Lung (tissue), 12 donors: ENCODE data around the gene CLRN2. TPM values are rescaled to one million over a fixed set of nuclear protein-coding genes. Genes with fewer than 3 reads are reported as not detected.
"Not testable (repeated sequence)": the region's sequence is repeated elsewhere in the genome, so short reads cannot be mapped to it uniquely, and the experiment has no call there.

Experiments used
- ATAC-seq: fragments of 200-7000 bp; cut with Tn5 transposase; one replicate; pipeline ENCODE4 v1.9.1; 2020; ENCODE audit warnings: moderate number of reproducible peaks; ENCODE audit not compliant: insufficient read depth, low FRiP score
- DNase-seq, 3 donors: peaks; one replicate each; pipeline ENCODE4 v3.0.0-alpha.2; 2013 to 2017
- H3K27ac ChIP-seq, 2 donors: one replicate each; pipeline ENCODE4 v1.5.1; 2013; ENCODE audit warnings: mild to moderate bottlenecking in 2 of 2, moderate library complexity in 2 of 2, control low read depth in 1 of 2, inconsistent platforms in 1 of 2, low read depth in 1 of 2, low read length in 1 of 2
- H3K27me3 ChIP-seq, 3 donors: one replicate each; pipeline ENCODE4 v1.5.1; 2013; ENCODE audit warnings: low read length in 2 of 3; ENCODE audit not compliant: control insufficient read depth in 3 of 3, insufficient read depth in 3 of 3
- H3K36me3 ChIP-seq, 4 donors: one replicate each; pipeline ENCODE4 v1.5.1; 2013; ENCODE audit warnings: low read length in 4 of 4, mild to moderate bottlenecking in 1 of 4, moderate library complexity in 1 of 4; ENCODE audit not compliant: control insufficient read depth in 4 of 4, insufficient read depth in 4 of 4
- H3K4me1 ChIP-seq, 5 donors: one replicate each; pipeline ENCODE4 v1.5.1; 2013; ENCODE audit warnings: low read length in 5 of 5, mild to moderate bottlenecking in 2 of 5, moderate library complexity in 1 of 5; ENCODE audit not compliant: control insufficient read depth in 5 of 5, insufficient read depth in 5 of 5
- H3K4me3 ChIP-seq: one replicate; pipeline ENCODE4 v1.5.1; 2013; ENCODE audit warnings: mild to moderate bottlenecking, control low read depth, moderate library complexity
- H3K9ac ChIP-seq, 2 donors: one replicate each; pipeline ENCODE4 v1.5.1; 2013; ENCODE audit warnings: low read length in 2 of 2, control low read depth in 1 of 2; ENCODE audit not compliant: insufficient read depth in 1 of 2
- H3K9me3 ChIP-seq, 4 donors: one replicate each; pipeline ENCODE4 v1.5.1; 2013; ENCODE audit warnings: low read length in 3 of 4, mild to moderate bottlenecking in 1 of 4, moderate library complexity in 1 of 4; ENCODE audit not compliant: control insufficient read depth in 4 of 4, insufficient read depth in 3 of 4
- WGBS, 2 donors: extraction: QIAGEN DNeasy Blood & Tissue Kit; methylation state at CpG; one replicate each; pipeline ENCODE4 v1.1.7; 2013; 5-methylcytosine and 5-hydroxymethylcytosine counted together
- polyA plus RNA-seq, 2 donors: library from polyadenylated mRNA; stranded (reverse); fragments of 200-250 nt; gene quantifications; one replicate each; pipeline ENCODE4 v1.2.1, GENCODE V29; 2013
- total RNA-seq, 2 donors: library from RNA; depleted of rRNA in 1 of 2; stranded (reverse); fragments of >200 nt in 1 of 2; gene quantifications; one replicate each; pipeline ENCODE4 v1.2.1, GENCODE V29; 2014 to 2021
- TF ChIP-seq, protein P1 (sequence below): IDR thresholded peaks from 2 replicates; pipeline ENCODE4 v1.5.1; 2012; ENCODE audit warnings: mild to moderate bottlenecking; ENCODE audit errors: control extremely low read depth, extremely low read depth
- donor health status: control.
- donor health status: control.
- donor health status: Bipolar disorder and iron deficiency.
- donor health status: healthy.
- donor health status: DM: yes; HTN: yes; CAD: no.

CLRN2 gene
- total and polyA plus RNA-seq, 4 donors, result not detected

DNA sequence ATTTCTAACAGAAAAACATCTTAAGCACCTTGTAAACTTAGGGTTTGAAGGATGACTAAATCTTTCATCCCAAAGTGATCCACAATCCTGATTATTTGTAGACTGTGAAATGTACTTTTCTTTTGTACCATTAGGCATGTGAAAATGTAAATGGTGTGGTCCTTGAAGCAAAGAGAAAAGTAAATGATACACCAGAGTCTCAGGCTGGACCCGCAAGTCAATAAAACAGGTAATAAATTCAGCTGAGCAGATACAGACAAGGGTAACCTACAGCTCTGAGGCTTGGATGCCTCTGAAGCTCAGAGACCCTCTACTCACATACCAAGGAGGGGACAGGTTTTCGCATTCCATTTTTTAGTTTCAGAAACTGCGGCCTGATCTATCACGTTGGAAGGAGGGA, 59.2 kb downstream of the CLRN2 start:
- Histone ChIP-seq H3K9me3 (no peaks in the 10 kb centered on the region), H3K36me3 (no peaks in the 10 kb centered on the region), H3K4me3 (no peak overlapping the region), H3K4me1 (peaks cover 6 to 19% (median 8%) of the 10 kb centered on the region in 5 donors), H3K27me3 (no peaks in the 10 kb centered on the region), H3K27ac (no peak overlapping the region), H3K9ac (no peak overlapping the region)
- no peak for ATAC-seq
- no peak for DNase-seq
- 89 to 99% methylated on average over 4 of the region's 4 CpGs for WGBS, 2 donors
- TF ChIP-seq, protein P1, sequence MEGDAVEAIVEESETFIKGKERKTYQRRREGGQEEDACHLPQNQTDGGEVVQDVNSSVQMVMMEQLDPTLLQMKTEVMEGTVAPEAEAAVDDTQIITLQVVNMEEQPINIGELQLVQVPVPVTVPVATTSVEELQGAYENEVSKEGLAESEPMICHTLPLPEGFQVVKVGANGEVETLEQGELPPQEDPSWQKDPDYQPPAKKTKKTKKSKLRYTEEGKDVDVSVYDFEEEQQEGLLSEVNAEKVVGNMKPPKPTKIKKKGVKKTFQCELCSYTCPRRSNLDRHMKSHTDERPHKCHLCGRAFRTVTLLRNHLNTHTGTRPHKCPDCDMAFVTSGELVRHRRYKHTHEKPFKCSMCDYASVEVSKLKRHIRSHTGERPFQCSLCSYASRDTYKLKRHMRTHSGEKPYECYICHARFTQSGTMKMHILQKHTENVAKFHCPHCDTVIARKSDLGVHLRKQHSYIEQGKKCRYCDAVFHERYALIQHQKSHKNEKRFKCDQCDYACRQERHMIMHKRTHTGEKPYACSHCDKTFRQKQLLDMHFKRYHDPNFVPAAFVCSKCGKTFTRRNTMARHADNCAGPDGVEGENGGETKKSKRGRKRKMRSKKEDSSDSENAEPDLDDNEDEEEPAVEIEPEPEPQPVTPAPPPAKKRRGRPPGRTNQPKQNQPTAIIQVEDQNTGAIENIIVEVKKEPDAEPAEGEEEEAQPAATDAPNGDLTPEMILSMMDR, result no peak

- H3K9me3 ChIP-seq, H3K36me3 ChIP-seq, H3K4me3 ChIP-seq, ATAC-seq, H3K27ac ChIP-seq, H3K27me3 ChIP-seq, H3K9ac ChIP-seq, DNase-seq: not testable (repeated sequence)
- H3K4me1 ChIP-seq, result peaks cover 6 to 19% (median 8%) of the 10 kb centered on the region in 5 donors
- 96 to 98% methylated on average over 12 of the region's 12 CpGs for WGBS, 2 donors
Measured at GRCh38 chr4:17575177-17575576, 60.2 kb downstream of the CLRN2 start.

Other genes starting within 250 kb of the CLRN2 start
- 10 to 100 TPM; 26.3 to 45.4 TPM for gene QDPR, start 3.1 kb upstream of the CLRN2 start, total RNA-seq
- gene QDPR, start 3.1 kb upstream of the CLRN2 start, polyA plus RNA-seq, result 10 to 100 TPM; 23.4 to 36.5 TPM
- gene LAP3, start 62.0 kb downstream of the CLRN2 start, total RNA-seq, result 100 to 1,000 TPM in 1 of 2 donors, 10 to 100 TPM in 1; 98.8 to 110 TPM
- gene LAP3, start 62.0 kb downstream of the CLRN2 start, polyA plus RNA-seq, result 100 to 1,000 TPM in 1 of 2 donors, 10 to 100 TPM in 1; 30.7 to 185 TPM
- 10 to 100 TPM; 44.5 to 45.9 TPM for gene MED28, start 99.5 kb downstream of the CLRN2 start, total RNA-seq
- 10 to 100 TPM; 10.8 to 21.6 TPM for gene MED28, start 99.5 kb downstream of the CLRN2 start, polyA plus RNA-seq